H1 (cell line): ENCODE measurements around the gene FGGY. TPM values are rescaled to one million over a fixed set of nuclear protein-coding genes. Genes with fewer than 3 reads are reported as not detected.

ENCODE experiments used
- ASH2L ChIP-seq: fragments of 200-600, 300-600 bp; sonication (generic); IDR thresholded peaks from one replicate; pipeline ENCODE4 v1.7.1; 2017; ENCODE audit warnings: low read length
- CHD7 ChIP-seq: fragments of 300-600 bp; sonication (generic); IDR thresholded peaks from 2 replicates; pipeline ENCODE4 v1.7.1; 2012; ENCODE audit warnings: low read length, moderate library complexity, mild to moderate bottlenecking, inconsistent platforms; ENCODE audit not compliant: insufficient replicate concordance
- GTF2F1 ChIP-seq: IDR thresholded peaks from 2 replicates; pipeline ENCODE4 v1.6.1; 2012; ENCODE audit warnings: low read depth, low read length, improper control_type of control experiment, borderline replicate concordance
- POLR2AphosphoS5 ChIP-seq: IDR thresholded peaks from 2 replicates; pipeline ENCODE4 v1.6.1; 2011; ENCODE audit warnings: low read depth, low read length
- SIRT6 ChIP-seq: IDR thresholded peaks from one replicate; pipeline ENCODE4 v1.7.1; 2012; ENCODE audit warnings: low read length, inconsistent platforms
- SIX5 ChIP-seq: IDR thresholded peaks from 2 replicates; pipeline ENCODE4 v1.6.1; 2011; ENCODE audit warnings: mild to moderate bottlenecking, low read depth, low read length
- TEAD4 ChIP-seq: IDR thresholded peaks from 2 replicates; pipeline ENCODE4 v1.6.1; 2012; ENCODE audit warnings: low read depth, low read length, inconsistent platforms, mixed read lengths
- polyA plus RNA-seq, 7 experiments: library from polyadenylated mRNA; depleted of rRNA in 3 of 7; stranded (reverse) in 5 of 7; unstranded in 2 of 7; fragments of >200 nt in 5 of 7; fragments of 200-250 nt in 2 of 7; gene quantifications; 1 replicate in 5 of 7; 2 replicates in 1 of 7; 4 replicates in 1 of 7; pipeline versions ENCODE4 v1.2.1 to v1.2.3, GENCODE V29; 2011 to 2013; ENCODE audit warnings: missing spikeins in 2 of 7, mixed read lengths in 2 of 7
- total RNA-seq: library from RNA; stranded (reverse); fragmentation: NEBNext Ultra II Directional; extraction: Animal tissue kit (Norgen Biotek cat#: 25700); gene quantifications from 2 replicates; pipeline ENCODE4 v1.2.1, GENCODE V29; 2021

Gene FGGY
- total and polyA plus RNA-seq, 2 of the 8 experiments (the other 6 are each of a cell fraction or from before 2014, with no cell fraction given) = 10.3 to 12.5 TPM

- TF ChIP-seq TEAD4 (no peak), POLR2AphosphoS5 (no peak), SIX5 (no peak), CHD7 (no peak), ASH2L (no peak), GTF2F1 (no peak), SIRT6 (no peak)
Observed at GRCh38 chr1:59569198-59569597, 272.3 kb downstream of the FGGY start (continued).
